NCI-H128 (cell line): Measurements from ENCODE around the gene TMEM31.

Source experiments
- DNase-seq: peaks from one replicate; lab custom pipeline; 2025; ENCODE audit not compliant: unreplicated experiment; lab: John Stamatoyannopoulos, UW

The TMEM31 gene, protein sequence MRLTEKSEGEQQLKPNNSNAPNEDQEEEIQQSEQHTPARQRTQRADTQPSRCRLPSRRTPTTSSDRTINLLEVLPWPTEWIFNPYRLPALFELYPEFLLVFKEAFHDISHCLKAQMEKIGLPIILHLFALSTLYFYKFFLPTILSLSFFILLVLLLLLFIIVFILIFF

DNA sequence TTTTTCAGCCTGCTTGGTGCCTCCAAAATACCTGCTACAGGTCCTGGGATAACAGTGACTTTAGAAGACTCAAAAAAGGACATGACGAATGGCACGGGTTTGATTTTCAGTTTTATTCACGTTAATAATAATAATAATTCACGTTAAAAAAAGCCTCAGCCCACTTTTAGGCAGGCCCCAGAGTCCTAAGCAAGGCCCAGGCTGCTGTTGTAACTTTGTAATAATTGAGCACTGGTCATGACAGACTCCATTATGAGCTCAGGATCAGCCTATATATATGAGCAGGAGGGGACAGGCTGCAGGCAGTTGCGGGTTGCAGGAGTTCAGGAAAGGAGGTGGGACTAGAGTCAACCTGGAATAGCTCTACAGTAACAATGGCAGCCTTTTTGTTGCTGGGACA is at the start of gene TMEM31:
TSS of gene TMEM31 (plus strand) at position 301 of the 400 bp plus-strand sequence. CDS start 1,350 bp downstream, outside the sequence.
- no peak for DNase-seq

DNA sequence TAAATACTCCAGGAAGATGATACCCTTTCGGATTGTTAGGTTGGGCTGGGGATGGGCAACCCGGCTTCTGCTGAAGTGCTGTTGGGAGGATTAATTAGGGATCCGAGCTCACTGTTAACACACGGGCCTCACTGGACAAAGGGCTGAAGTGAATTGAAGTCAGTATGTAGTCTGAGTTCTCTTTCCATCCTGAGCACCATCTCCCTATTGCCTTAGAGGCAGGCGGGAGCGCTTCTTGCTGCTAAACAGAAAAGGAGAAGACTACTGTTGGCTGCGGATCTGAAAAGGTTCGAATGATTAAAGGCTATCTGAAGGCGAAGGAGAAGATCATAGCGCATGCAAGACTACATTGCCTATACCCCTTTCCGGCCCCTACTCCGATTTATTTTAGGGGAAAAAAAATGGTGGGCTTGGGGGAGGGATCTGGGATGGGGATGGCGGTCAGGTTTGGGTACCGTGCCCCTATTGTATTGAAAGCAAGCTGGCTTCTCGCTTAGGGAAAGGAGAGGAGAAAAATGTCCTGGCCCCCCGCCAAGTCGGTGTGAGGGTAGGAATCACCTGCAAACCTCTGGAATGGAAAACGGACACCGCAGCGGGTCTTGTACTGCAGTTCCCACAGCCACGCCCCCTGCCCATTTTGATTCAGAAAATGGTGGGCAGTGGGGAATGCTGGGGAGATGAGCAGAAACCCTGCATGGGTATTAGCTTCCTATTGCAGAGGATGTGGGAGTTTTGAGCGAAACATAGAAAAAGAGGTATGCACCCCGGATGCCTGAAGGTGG is 46.5 kb upstream of the TMEM31 start:
- DNase-seq: no peak

DNA sequence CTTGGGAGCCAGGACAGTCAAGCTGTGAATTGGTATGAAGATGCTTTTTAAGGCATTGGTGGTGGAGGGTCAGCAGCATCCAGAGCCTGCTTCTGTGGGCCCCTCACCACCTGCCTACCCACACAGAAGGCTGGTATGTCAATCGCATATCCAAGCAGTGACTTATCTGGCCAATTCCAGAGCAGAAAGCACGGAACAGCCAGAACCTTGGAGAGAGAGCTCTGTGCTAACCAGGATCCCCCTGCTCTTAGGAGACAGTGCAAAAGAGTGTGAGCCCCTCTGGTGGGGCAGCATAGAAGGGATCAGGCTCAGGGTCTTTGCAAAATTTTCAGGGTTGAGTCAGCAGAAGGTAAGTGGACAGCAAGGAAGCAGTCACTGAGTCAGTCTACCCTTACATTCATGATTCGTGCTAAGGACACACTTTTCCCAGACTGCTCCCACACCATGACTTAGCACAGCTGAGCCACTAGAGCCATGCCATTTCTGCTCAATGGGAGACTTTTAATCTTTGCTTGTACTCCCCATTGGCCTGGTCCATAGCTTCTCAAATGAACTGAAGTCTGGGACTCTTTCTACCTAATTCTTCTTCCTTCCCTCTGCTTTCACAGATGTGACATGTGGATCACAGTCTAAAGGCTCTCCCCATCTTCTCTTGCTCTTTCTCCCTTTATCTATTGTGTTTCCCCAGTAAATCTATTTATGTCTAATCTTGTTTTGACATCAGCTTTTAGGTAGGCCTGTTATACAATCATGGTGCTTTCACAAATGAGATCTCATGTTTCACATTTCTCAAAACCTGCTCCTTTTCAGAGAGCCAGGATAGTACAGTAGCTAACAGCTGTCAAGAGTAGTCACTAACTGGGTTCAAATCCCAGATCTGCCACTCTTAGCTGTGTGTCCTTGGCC is 44.3 kb upstream of the TMEM31 start:
- no peak for DNase-seq

DNA sequence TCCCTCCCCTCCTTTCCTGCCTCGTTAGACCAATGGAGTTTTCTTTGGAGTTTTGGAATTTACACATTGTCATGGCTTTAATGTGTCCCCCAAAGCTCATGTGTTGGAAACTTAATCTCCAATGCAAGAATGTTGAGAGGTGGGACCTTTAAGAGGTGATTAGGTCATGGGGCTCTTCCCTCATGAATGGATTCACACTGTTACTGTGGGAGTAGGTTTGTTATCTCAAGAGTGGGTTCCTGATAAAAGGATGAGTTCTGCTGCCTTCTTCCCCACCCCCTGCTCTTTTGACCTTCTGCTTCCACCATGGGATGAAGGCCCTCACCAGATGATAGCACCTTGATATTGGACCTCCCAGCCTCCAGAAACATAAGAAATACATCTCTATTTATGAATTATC is 41.0 kb upstream of the TMEM31 start:
- no peak for DNase-seq

DNA sequence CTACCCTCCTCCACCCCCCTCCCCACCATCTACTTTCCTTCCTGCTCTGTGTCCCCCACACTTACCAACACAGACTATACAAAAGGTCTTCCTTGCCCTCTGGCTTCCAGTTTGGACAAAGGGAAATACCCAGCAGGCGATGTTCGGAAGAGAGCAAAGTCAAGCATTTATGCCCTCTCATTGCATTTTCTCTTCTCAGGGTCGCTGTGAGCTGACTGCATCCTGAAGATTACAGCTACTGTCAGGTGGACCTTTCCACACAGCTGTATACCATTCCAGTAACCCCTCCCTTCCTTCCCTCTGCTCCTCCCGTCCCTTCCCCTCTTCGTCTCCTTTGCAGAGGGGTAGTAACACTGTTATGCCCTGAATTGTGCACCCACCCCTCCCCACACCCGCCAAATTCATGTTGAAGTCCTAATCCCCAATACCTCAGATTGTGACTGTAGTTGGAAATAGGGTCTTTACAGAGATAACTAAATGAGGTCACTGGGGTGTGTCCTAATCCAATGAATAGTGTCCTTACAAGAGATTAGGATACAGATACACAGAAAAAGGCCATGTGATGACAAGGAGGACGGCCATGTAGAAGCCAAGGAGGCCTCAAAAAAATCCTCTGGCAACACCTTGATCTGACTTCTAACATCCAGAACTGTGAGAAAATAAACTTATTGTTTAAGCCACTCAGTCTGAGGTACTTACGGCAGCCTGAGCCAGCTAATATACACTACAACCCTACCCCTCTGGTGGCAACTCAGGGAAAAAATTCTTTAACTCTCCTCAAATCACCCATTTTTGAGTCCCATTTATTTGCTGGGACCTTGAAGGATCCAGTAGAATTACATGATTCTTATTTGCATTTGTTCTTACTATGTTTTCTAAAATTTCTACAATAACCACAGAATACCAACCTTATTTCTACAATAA is 35.9 kb upstream of the TMEM31 start:
- DNase-seq: no peak

DNA sequence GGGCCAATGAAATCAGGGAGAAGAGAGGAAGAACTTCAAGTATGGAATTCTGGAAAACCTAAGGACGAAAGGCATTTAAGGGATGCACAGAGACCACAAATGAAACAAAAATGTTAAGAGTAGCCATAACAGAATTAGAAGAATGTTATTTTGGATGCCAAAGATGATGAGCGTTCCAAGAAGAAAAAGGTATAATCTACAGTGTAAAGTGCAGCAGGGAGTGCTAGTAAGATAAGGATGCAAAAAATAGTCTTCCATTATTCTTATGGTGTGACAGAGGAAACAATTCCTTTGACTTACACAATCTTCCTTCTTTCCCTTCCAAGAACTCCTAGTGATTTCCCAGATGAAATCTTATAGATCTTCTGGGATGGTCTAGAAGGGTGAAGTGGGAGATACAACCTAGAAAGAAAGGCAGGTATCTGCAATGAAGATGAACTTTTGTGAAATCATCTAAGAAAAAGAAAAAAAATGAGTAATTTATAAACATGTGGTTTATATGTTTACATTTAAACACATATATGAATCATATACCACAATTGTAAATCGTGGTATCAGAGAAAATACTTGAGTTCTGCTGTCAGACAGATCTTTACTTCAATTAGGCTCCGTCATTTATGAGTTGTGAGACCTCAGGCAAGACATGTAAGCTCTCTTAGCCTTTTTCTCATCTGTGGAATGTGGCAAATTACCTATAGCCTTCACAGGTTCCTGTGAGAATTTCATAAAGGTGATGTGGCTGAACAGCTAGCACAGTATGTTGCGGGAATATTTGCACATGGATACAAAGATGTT is 32.3 kb upstream of the TMEM31 start:
- DNase-seq: no peak

DNA sequence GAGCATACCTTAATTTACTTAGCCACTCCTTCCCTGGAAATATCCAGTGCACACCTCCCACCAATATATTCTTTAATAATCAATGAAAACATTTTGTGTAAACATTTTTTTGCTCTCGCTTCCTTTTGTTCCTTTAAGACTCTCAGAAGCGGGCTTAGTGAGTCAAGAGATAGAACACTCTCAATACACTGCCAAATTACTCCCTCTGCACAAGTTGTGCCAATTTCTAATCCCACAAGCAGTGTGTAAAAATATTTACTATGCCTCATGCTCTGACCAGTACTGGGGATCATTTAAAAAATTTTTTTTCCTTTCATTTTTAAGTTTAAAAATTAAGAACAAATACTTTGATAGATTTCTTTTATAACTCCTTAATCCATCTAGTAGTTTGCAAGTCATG is 29.3 kb upstream of the TMEM31 start:
- DNase-seq: no peak

DNA sequence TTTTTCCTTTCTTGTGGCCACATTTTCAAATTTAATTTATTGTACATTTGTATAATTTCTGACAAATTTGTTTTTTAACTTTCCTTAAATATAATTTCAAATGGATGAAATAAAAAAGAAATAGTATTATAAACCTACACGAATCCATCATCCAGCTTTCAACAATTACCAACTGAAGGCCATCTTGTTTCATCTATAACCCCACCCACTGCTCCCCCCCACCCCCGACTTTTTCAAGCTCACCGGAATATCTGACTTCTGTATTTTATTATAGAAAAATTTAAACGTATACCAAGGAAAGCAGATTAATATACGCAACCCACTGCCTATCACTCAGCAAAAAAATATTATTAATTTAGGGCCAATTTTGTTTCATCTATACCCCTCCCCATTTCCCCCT is 25.3 kb upstream of the TMEM31 start:
- DNase-seq: no peak

DNA sequence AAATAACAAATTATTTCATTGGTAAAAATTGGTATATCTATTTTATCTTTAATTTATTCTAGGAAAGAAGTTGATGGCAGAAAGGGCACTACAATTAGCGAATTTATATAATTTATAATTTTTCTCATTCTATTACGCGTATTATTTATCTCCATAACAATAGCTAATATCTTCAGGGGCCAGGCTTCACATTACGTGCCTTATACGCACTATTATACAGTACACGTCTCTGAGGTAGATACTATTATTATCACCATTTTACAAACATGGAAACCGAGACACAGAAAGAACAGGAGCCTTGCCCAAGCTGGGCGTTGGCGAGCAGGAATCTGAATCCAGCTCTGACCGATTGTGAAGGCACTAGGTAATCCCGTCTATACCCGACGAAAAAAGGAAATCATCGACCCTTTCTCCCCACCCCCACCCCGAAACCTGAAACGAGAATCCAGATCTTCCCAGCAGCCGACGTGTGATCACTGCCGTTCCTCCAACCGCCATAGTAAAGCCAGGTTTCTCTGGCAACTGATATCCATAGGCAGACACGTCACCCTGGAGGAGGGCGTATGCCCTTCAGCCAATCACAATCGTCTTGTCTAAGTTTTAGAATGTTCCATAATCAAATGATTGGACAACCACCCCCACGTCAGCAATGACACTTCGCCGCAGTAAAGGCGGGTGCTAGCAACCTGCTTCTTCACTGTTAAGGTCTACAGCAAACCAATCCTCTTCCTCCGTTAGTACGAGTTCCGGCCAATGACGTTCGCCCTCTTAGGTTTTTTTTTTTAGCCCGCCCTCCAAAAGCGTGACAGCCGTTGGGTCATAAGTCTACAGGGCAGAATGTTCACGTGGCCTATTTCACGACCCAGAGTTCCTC is 24.3 kb upstream of the TMEM31 start, which contains the start of gene MORF4L2:
TSS of gene MORF4L2 (minus strand) at position 501 of the 874 bp plus-strand sequence. CDS start 9,672 bp downstream, outside the sequence.
- peak; percentile 89 for DNase-seq

DNA sequence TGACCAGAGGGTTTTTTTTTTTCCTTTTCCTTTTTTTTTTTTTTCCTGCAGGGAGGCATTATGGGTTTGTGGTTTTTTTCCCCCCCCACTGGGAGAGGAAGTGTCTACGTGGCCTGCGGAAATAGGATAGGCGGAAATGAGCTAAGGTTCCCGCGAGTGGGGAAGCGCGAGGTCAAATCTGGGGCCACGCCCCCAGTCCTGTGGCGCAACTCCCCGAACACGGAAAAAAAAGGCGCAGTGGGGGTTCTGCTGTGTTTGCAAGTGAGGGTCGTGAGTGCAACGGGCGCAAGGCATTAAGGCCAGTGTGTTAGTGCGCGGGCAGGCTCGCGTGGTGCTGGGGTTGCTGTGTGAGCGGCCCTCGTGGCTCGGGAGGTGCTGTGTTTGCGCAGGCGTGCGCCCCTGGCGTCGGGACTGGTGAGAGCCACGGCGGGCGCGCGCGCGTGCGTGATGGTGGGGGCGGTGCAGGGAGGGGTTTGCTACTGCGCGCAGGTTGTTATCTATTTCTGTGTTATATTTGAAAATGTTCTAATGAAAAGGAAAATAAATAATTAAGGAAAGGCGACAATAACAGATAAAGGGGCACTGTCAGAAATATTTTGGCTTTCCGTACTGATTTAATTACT is 23.5 kb upstream of the TMEM31 start:
- DNase-seq: peak; percentile 89

DNA sequence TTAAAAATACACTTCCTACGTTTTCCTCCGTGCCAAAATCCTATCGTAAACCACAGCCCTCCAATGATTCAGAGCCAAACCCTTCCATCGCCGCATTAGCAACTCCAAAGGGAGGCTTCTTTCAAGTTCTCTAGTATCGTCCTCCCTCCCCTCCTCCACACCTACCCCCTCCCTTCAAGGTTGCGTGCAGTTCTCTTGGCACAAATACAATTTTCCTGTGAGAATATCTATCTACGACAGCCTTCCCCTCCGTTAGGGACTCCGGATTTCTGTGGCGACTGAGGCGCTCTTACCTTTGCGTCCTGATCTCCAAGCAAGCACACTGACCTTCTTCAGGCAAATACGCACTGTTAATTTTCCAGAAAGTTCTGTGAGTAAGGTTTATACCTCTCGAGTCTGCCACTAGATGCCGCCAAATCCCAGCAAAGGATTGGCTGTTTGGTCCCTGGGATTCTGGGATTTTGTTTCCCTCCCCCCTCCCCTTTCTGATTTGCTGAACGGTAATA is 23.0 kb upstream of the TMEM31 start:
- peak; percentile 22 for DNase-seq

DNA sequence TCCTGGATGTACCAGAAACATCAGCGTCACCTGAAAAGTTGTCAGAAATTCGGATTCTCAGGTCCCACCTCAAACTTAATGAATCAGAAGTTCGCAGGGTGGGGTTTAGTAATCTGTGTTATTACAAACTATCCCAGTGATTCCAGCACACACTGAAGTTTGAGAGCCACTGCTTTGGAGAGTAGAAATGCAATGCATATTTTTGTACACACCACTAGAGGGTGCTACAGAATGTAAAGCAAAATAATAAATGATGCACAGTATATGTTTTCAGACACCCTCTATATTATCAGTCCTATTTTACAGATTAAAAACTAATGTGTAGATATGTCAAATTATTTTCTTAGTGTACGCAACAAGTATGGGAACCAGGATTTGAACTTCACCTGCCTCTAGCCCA is 21.8 kb upstream of the TMEM31 start:
- DNase-seq: peak; percentile 27

DNA sequence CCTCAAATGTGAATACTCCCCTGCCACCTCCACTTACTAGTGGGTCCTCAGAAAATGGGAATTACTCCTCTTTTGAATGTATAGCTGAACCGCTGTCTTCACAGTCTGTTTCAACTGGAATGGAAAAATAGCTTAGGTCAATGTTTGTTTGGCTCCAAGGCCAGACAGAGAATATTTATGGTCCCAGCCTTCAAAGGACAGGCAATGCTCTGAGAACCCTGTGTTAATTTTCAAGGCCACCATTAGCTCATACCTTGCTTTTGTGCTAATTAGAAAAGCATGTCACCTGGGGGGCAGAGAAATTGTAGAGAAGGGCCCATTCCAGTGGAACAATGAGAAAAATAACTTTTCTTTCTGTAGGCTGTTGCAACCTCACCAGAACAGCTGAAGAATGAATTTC is 19.6 kb upstream of the TMEM31 start:
- no peak for DNase-seq

DNA sequence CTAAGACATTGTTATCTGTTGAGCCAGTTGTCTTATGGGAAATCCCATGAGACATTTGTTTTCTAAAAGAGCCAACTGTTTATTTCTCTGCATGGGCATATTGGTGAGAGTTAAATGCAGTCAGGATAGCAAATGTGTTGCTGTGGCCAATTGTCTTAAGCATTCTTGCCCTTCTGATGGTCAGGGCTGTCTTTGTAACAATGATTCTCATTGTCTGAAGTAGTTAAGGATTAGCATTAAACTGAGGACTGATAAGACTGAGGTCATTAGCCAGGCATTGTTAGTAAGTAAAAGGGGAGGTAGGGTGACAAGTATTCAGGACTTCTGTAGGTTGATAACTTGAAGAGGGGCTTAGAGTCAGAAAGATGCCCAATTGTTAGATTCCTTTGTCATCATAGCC is 13.0 kb upstream of the TMEM31 start:
- no peak for DNase-seq

DNA sequence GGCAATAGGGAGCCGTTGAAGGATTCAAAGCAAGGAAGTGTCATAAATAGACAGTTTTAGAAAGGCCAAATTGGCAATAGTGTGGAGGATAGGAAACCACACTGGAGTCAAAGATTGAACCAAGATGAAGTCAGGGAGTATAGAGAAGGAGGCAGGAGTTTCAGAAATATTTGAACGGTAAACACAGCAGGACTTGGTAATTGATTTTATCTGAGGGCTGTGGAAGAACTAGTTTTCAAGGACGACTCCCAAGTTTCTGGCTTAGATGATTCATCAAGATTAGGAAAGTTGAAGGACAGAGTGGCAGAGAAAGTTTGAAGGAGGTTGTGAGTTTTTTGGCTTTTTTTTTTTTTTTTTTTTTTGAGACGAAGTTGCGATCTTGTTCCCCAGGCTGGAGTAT is 11.5 kb upstream of the TMEM31 start:
- DNase-seq: no peak

DNA sequence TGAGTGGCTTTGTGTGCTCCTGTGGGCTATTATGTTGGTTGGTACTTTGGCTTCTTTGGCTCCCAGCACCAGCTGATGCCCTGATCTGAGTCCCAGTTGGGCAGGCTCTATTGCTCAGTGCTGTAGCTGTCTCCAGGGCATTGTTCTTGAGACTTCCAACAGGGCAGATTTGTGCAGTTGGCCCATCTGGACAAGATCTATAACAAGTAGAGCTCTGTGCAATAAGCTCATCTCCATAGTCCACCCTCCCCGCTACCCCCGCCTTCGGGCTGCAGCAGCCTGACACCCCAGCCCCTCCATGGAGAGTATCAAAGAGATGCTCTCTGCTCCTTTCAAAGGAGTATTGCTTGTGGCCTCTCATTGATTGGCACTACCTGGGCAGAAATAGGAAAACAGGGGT is 5.8 kb upstream of the TMEM31 start:
- DNase-seq: no peak

DNA sequence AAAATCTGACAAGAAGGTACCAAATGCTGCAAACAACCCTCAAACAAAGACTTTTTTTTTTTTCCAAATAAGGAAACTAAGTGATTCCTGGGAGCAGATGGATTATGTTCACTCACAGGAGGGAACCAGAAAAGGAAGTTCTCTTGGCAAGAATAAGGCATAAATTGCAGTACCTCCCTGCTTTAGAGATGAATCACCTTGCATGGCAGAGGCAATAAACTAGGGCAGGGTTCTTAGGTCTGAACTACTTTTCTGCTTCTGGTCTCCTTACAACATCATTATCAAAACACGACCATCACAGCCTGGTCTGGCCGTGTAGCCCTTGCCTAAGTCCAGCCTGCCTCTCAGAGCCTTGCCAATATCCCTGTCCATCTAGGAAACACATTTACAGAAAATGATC is 6.3 kb downstream of the TMEM31 start:
- no peak for DNase-seq

DNA sequence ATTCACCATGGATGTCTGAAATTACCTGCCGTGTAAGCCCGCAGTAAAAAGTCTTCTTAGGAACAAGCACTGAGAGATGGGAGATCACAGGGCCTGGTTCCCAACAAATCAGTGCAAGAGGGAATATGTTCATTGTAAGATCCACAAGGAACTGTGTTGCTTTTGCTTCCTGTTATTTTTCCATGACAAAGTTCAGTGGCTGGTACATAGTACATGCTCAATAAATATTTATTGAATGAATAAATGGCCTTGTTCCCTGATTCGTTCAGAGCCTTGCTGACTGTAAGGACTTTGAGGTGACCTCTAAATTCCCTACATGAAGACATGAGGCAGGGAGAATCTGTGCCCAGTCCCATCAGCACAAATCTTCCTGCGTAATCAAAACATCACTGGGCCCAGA is 7.4 kb downstream of the TMEM31 start:
- DNase-seq: no peak
